Right lobe of liver (tissue), 6 donors: ENCODE data around the gene ZBED5. TPM values are rescaled to one million over a fixed set of nuclear protein-coding genes. Genes with fewer than 3 reads are reported as not detected.

ENCODE experiments used
- ATAC-seq, 4 donors: fragments of 200-7000 bp; cut with Tn5 transposase; one replicate each; pipeline ENCODE4 v1.9.1; 2020; ENCODE audit warnings: mild to moderate bottlenecking in 4 of 4, moderate library complexity in 4 of 4
- DNase-seq, 3 donors: peaks; one replicate each; pipeline ENCODE4 v3.0.0-alpha.2; 2020
- H3K27ac ChIP-seq, 3 donors: fragments of 200-600 bp; one replicate each; pipeline ENCODE4 v1.8.0; 2022
- H3K27me3 ChIP-seq, 2 donors: fragments of 200-600 bp; one replicate each; pipeline ENCODE4 v1.8.0; 2022
- H3K36me3 ChIP-seq, 4 donors: fragments of 200-600 bp; sonication (generic) in 1 of 4; one replicate each; pipeline versions ENCODE4 v1.5.1 to v1.8.0; 2017 to 2022; ENCODE audit warnings: control low read depth in 1 of 4
- H3K4me1 ChIP-seq, 4 donors: fragments of 200-600 bp; sonication (generic) in 1 of 4; one replicate each; pipeline versions ENCODE4 v1.5.1 to v1.8.0; 2017 to 2022; ENCODE audit warnings: control low read depth in 1 of 4
- H3K4me3 ChIP-seq, 3 donors: fragments of 200-600 bp; one replicate each; pipeline ENCODE4 v1.8.0; 2022
- H3K9me3 ChIP-seq, 4 donors: fragments of 200-600 bp; sonication (generic) in 1 of 4; one replicate each; pipeline versions ENCODE4 v1.5.1 to v1.8.0; 2017 to 2022; ENCODE audit warnings: control low read depth in 1 of 4
- POLR2A ChIP-seq: fragments of 450-650 bp; IDR thresholded peaks from one replicate; pipeline ENCODE4 v1.6.1; 2017; ENCODE audit warnings: antibody characterized with exemption, mild to moderate bottlenecking
- WGBS: methylation state at CpG from one replicate; pipeline ENCODE4 v1.1.6; 2018; ENCODE audit warnings: low coverage, low lambda C conversion rate; ENCODE audit not compliant: insufficient coverage; ENCODE audit errors: missing lambda C conversion rate; 5-methylcytosine and 5-hydroxymethylcytosine counted together
- intact Hi-C, 2 donors: fragments of 100-400 bp; cut with DNase I; formaldehyde crosslinking; loops; one replicate each; pipeline versions ENCODE4 v1.11.2 to v1.14.1; 2022
- total RNA-seq, 6 experiments: library from RNA; depleted of rRNA in 2 of 6; stranded (reverse); fragments of >200 nt in 2 of 6; fragmentation: NEBNext Ultra II Directional in 3 of 6; extraction: Animal tissue kit (Norgen Biotek cat#: 25700) in 3 of 6; gene quantifications; one replicate each; pipeline versions ENCODE4 v1.1.0 to v1.2.4, GENCODE V29; 2016 to 2023
- TF ChIP-seq, protein P1 (sequence below), 4 donors: fragments of 200-600 bp in 3 of 4; fragments of 450-650 bp in 1 of 4; IDR thresholded peaks; one replicate each; pipeline versions ENCODE4 v1.5.1 to v1.8.0; 2016 to 2022; ENCODE audit warnings: antibody characterized with exemption in 4 of 4, mild to moderate bottlenecking in 2 of 4
- donor health status: DM: no; HTN: yes; CAD: no.
- donor health status: DM: no; HTN: no; CAD: no.
- donor health status: DM: no; HTN: no; CAD: no.
- donor health status: DM: no; HTN: yes; CAD: no.
- donor health status: DM: no; HTN: yes; CAD: no.

ZBED5 gene
- total RNA-seq, 6 experiments from 2014 or later: 7.0 to 11.7 (median 8.7) TPM

DNA sequence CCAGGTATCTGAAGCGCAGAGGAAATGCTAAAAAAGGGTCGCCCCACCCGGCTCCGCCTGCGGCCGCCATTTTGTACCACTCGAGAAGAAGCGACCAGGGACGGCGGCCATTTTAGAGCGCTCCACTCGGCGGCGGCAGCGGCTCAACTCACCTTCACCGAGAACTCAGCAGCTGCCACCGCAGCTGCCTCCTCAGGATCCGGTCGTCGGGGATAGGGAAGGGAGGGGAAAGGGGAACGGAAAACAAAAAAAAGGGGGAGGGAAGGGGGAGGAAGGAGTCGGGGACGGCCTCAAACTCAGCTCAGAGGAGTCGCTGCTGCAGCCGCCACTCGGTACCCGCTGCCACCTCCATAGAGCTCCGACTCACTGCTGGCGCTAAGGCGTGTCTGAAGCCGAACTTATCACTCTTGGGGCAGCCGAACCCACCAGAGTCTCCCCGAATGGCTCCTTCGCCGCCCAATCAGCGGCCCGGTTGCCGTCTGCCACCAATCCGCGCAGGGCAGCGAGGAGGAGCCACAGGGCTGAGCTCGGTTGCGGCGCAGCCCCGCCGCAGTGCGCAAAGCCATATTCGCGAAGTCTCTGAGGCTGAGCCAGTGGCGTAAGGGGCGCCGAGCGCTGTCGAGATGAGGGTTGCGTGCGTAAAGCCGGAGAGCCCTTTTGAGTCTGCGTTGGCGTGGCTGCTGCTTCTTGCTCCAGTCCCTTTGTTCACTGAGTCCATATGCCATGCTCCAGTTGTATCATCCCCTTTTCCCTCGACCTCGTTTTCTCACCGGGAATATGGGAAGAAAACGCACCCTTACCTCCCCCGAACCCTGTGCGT, 49.1 kb downstream of the ZBED5 start, which contains the start of gene EIF4G2:
Gene EIF4G2 (minus strand): TSS at position 374 of the 820 bp plus-strand sequence.
- Histone ChIP-seq H3K9me3 (no peaks in the 10 kb centered on the region), H3K36me3 (peaks cover 10 to 33% (median 28%) of the 10 kb centered on the region in 4 donors), H3K27me3 (no peaks in the 10 kb centered on the region), H3K4me3 (peak within 1 kb of the TSS; percentile 83 to 98 (median 85)), H3K27ac (peak within 1 kb of the TSS; percentile 95 to 99 (median 97)), H3K4me1 (peaks cover 0 to 23% (median 10%) of the 10 kb centered on the region in 4 donors)
- WGBS: 0% methylated on average over 34 of the region's 65 CpGs
- intact Hi-C loops: no loop called here
- TF ChIP-seq, protein P1, sequence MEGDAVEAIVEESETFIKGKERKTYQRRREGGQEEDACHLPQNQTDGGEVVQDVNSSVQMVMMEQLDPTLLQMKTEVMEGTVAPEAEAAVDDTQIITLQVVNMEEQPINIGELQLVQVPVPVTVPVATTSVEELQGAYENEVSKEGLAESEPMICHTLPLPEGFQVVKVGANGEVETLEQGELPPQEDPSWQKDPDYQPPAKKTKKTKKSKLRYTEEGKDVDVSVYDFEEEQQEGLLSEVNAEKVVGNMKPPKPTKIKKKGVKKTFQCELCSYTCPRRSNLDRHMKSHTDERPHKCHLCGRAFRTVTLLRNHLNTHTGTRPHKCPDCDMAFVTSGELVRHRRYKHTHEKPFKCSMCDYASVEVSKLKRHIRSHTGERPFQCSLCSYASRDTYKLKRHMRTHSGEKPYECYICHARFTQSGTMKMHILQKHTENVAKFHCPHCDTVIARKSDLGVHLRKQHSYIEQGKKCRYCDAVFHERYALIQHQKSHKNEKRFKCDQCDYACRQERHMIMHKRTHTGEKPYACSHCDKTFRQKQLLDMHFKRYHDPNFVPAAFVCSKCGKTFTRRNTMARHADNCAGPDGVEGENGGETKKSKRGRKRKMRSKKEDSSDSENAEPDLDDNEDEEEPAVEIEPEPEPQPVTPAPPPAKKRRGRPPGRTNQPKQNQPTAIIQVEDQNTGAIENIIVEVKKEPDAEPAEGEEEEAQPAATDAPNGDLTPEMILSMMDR (IDR thresholded peaks at IDR 0.05): no peak
- peak; percentile 99 for TF ChIP-seq POLR2A
- ATAC-seq: peak; percentile 94 to 98 (median 95)
- DNase-seq: peak; percentile 99

DNA sequence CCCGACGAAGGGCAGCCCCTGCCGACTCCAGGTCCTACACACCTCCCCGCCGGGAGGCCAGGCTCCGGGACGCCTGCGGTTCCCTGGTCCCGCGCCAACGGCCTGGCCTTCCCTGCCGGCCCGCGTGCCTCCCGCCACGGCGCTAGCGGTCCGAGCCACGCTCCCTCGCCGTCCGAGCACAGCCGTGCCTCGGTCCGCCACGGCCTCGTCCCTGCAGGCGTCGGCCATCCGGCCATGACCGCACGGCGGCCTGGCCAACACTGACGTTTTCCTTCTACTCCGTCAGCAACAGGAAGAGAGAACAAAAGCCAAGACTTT, 49.7 kb downstream of the ZBED5 start:
- Histone ChIP-seq H3K27ac (peak overlapping the region; percentile 95 to 99 (median 97)), H3K36me3 (peaks cover 13 to 38% (median 33%) of the 10 kb centered on the region in 4 donors), H3K27me3 (no peaks in the 10 kb centered on the region), H3K4me1 (peaks cover 0 to 23% (median 10%) of the 10 kb centered on the region in 4 donors), H3K4me3 (peak overlapping the region; percentile 83 to 98 (median 85)), H3K9me3 (no peaks in the 10 kb centered on the region)
- DNase-seq: no peak
- intact Hi-C loops: no loop called here
- TF ChIP-seq, protein P1 (IDR thresholded peaks at IDR 0.05): no peak
- peak; percentile 9 to 26 (median 17) for ATAC-seq
- WGBS: 1% methylated on average over 14 of the region's 36 CpGs

DNA sequence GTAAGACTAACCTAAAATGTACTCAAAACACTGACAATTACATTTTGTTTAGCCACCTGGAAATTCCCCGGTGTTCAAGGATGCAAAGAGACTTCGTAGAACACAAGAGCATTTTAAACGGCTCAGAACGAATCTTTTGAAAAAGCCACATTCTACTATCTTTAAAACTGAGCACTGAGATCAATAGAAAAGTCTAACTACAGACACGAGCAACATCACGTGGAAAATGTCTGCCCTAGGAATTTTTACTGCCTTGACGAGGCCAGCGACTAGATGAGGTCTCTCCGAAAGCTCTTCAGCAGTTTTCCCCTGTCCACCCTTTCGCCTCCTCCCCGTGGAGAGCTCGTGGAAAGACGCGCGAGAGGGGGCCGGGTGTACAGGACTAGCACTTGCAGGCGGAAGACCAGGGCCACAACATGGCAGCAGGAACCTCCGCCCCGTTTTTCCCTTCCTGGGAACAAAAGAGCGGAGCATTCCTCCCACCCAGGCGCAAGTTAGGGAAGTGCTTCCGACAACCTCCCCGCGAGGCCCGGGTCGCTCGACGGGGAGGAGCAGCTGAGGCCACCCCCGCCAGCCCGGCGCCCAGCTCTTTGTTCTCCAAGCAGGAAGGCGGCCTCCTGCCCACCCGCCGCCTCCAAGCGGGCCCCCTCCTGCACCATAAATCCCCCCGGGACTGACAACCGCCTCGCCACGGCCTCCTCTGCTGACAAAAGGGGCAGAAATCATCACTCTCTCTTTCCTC, 50.2 kb downstream of the ZBED5 start:
- intact Hi-C loops: no loop called here

DNA sequence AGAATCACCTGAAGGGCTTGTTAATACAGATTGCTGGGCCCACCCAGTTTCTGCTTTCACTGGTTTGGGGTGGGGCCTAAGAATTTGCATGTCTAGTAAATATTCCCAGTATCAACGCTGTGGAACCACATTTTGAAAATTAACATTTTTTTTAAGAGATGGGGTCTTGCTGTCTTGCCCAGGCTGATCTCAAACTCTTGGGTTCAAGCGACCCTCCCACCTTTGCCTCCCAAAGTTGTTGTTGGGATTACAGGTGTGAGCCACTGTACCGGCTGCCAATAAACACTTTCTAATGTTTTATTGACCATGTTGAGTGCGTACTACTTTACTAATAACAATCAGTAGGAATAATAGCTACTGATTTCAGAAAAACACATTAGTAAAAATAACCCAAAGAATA, 51.6 kb downstream of the ZBED5 start:
- TF ChIP-seq, protein P1 (IDR thresholded peaks at IDR 0.05): no peak
- TF ChIP-seq POLR2A: no peak

More for the DNA sequence above, 50.2 kb downstream of the ZBED5 start:
- H3K9me3 ChIP-seq: no peaks in the 10 kb centered on the region
- peaks cover 0 to 23% (median 10%) of the 10 kb centered on the region in 4 donors for H3K4me1 ChIP-seq
- DNase-seq (peak; percentile 71 to 78 (median 72)), ATAC-seq (peak; percentile 15 to 33 (median 29))
- no peak for TF ChIP-seq POLR2A
- TF ChIP-seq, protein P1 (IDR thresholded peaks at IDR 0.05): no peak
- under 1% methylated on average over 19 of the region's 39 CpGs for WGBS
- H3K27ac ChIP-seq: peak overlapping the region; percentile 95 to 99 (median 97)
- H3K36me3 ChIP-seq: peaks cover 16 to 44% (median 39%) of the 10 kb centered on the region in 4 donors
- peak overlapping the region; percentile 83 to 98 (median 85) for H3K4me3 ChIP-seq
- H3K27me3 ChIP-seq: no peaks in the 10 kb centered on the region

More for the DNA sequence above, 51.6 kb downstream of the ZBED5 start:
- Histone ChIP-seq H3K27ac (no peak overlapping the region), H3K4me3 (no peak overlapping the region), H3K36me3 (peaks cover 25 to 58% (median 51%) of the 10 kb centered on the region in 4 donors), H3K9me3 (no peaks in the 10 kb centered on the region), H3K27me3 (no peaks in the 10 kb centered on the region), H3K4me1 (peaks cover 0 to 23% (median 10%) of the 10 kb centered on the region in 4 donors)
- DNase-seq (no peak), ATAC-seq (no peak)
- intact Hi-C loops: no loop called here
- 92% methylated on average over 4 of the region's 4 CpGs for WGBS
